ENCODE measurements around the gene CEP72.
"Not testable (repeated sequence)": the region's sequence is repeated elsewhere in the genome, so short reads cannot be mapped to it uniquely, and the experiment has no call there.

Gene CEP72

GRCh38 chr5:678521-678920 lies 66.4 kb downstream of the CEP72 start:
- FAIRE-seq; DNase-seq (ENCODE audit: insufficient read length, low spot score): not testable (repeated sequence)

DNA sequence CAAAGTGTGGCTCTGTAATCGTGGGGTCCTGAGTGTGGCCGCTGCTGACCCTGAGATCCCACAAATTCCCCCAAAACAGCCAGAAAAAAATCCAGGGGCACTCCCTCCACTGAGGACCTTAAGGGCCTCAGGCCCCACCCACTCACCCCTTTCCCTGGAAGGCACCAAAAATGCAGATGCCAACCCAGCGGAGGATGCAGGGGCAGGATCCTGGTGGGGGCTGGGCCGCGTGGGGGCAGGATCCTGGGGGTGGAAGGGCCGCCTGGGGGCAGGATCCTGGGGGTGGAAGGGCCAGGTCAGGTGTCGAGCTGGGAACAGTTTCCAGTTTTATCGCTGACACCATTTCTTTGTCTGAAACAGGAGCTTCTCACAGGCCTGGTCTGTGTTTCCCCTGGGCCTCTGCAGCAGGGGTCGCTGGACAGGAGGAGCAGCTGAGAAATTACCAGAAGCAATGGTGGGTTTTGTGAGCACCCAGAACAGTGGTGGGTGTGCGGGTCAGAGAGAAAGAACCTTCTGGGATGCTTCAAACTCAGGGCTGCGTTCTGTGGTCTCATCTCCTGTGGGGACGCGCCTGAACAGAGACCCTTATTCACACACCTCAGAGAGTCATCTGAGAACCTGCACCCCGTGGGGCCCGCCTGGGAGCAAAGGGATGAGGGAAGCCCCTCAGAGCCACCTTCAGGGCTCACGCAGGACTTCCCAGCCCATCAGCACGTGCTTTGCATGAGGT lies 67.2 kb downstream of the CEP72 start:
- FAIRE-seq; DNase-seq (ENCODE audit: insufficient read length, low spot score): not testable (repeated sequence)

GRCh38 chr5:680118-680795 lies 68.1 kb downstream of the CEP72 start:
- not testable (repeated sequence) for DNase-seq (ENCODE audit: insufficient read length, low spot score)
- FAIRE-seq, result peak; percentile 97

DNA sequence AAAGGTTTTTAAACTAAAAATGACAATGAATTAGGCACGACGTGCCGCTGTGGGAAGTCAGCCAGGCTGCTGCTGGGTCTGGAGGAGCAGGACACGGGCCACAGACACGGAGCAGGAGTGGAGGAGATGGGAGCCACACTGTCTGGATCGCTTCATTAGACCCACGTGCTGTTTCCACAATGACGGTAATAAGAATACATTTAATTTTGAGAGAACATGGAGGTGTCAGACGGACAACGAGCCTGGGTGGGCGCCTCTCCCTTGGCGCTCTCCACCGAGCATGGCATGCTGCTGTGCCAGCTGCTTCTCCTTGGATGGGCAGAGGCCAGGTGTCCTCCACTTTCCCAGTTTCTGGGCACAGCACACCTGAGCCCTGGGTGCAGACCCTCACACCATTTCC lies 68.7 kb downstream of the CEP72 start:
- not testable (repeated sequence) for DNase-seq (ENCODE audit: insufficient read length, low spot score)
- FAIRE-seq, result peak; percentile 89

- not testable (repeated sequence) for DNase-seq (ENCODE audit: insufficient read length, low spot score)
- FAIRE-seq, result peak; percentile 80
Observed at GRCh38 chr5:681317-682191, 69.4 kb downstream of the CEP72 start.

DNA sequence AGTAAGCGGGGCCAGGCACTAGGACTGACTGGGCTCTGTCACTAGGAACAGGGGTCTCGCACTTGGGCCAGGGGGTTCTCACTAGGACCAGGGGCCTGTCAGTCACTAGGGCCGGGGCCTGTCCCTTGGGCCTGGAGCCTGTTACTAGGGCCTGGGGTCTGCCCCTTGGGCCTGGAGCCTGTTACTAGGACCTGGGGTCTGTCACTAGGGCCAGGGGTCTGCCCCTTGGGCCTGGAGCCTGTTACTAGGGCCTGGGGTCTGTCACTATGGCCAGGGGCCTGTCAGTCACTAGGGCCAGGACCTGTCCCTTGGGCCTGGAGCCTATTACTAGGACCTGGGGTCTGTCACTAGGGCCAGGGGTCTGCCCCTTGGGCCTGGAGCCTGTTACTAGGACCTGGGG lies 70.1 kb downstream of the CEP72 start:
- not testable (repeated sequence) for FAIRE-seq; DNase-seq (ENCODE audit: insufficient read length, low spot score)

DNA sequence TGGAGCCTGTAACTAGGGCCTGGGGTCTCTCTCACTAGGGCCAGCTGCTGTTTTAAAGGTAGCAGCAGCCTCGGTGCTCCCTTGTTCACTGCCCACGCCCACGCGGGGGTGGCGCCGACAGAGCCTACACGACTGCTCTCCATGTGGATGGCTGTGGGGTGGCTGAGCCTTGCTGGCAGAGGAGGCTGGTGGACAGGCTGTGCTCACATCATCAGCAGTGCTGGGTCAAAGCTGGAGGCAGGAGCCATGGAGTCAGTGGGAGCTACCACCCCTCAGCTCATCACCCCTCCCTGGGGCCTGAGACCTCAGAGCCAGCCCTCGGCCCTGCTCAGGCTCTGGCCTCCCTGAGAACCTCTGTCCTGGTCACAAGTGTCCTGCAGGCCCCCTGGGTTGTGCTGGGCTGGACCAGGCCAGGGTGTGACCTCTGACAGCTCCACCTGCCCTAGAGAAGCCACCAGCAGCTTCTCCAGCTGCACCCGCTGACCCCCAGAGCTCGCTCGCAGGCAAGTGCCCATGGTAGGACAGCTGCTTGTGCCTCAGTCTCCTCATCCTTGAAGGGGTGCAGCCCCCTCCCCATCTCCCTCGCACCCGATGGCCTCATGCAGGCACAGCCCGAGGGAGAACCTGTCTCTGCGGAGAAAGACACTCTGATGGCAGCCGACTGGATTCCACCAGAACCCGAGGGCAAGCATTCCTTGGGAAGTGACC lies 70.7 kb downstream of the CEP72 start:
- not testable (repeated sequence) for DNase-seq (ENCODE audit: insufficient read length, low spot score)
- FAIRE-seq, result peak; percentile 63

- no peak for DNase-seq (ENCODE audit: insufficient read length, low spot score)
Observed at GRCh38 chr5:683551-684481, 71.7 kb downstream of the CEP72 start.

DNA sequence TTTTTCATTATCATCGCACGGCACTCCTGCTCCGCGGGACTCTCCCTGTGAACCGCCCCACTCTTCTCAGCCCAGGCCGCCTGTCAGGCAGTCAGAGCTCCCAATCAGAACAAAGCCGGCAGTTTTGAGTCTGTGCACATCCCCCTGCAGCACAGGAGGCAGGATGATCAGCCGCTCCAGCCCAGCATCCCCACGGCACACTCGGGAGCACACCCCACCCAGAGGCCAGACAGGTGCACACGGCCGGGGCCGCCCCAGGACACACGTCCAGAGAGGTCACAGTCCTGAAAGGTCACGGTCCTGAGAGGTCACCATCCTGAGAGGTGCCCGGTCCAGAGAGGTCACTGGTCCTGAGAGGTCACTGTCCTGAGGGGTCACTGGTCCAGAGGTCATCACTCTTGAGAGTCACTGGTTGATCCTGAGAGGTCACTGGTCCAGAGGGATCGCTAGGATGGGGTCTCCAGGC lies 72.6 kb downstream of the CEP72 start:
- peak; percentile 51 for FAIRE-seq
- DNase-seq (ENCODE audit: insufficient read length, low spot score), result no peak

More at GRCh38 chr5:683551-684481, 71.7 kb downstream of the CEP72 start:
- no peak for FAIRE-seq

- FAIRE-seq (peak; percentile 46), DNase-seq (ENCODE audit: insufficient read length, low spot score) (no peak)
Observed at GRCh38 chr5:685262-686171, 73.4 kb downstream of the CEP72 start.

DNA sequence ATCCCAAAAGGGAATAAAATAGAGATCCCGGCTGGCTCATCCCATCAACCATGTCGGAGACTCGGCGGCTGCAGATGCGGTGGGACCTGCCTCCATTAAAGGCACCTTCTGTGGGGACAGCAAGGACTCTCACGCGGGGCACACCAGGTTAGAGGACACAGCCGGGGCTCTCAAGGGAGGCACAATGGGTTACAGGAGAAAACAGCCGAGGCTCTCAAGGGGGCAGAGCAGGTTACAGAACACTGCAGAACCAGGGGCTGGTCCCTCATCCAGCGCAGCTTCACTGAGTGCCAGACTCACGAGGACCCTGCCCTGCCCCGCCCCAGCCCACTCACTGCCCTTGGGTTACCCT lies 74.0 kb downstream of the CEP72 start:
- DNase-seq (ENCODE audit: insufficient read length, low spot score); FAIRE-seq: not testable (repeated sequence)

DNA sequence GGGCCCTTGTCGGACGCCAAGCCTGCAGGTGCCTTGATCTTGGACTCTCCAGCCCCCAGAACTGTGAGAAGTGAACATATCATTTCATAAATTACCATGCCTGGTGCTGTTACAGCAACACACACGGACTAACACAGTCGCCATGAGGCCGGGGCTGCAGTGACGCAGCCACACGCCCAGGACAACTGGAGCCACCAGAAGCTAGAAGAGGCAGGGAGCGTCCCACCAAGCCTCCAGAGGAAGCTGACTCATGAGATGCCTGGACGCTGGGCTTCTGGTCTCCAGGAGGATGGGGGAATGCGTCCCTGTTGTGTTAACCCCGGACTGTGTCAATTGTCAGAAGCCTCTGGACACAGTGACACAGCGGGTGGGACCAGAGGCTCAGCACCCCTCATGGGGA lies 74.8 kb downstream of the CEP72 start:
- FAIRE-seq; DNase-seq (ENCODE audit: insufficient read length, low spot score): not testable (repeated sequence)

DNA sequence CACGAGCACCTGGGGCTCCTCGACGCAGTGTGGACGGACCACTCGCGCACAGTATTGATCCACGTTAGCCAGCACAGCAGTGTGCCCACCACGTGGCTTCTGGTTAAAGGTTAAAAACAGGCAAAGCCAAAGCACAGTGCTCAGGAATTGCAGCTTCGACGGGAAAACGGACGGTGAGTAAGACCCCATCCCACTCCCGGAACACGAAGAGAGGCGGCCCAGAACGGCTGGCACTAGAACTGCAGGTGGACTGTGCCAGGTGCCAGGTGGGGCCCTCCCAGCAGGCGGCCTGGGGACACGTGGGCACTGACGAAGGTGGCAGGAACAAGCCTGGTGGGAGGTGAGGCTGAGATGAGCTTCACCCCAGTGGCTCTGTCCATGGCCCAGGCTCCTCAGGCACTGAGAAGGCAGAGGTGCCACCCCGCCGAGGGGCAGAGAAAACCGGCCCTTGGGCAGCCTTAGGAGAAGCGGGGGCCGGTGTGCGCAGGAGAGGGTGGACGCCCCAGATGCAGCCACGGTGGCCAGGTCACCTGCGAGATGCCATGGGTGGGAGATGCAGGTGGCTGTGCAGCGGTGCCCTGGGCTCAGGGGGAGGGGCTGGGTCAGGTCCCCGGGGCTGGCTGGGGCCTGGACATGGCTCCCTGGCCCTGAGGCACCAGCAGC lies 76.3 kb downstream of the CEP72 start:
- not testable (repeated sequence) for FAIRE-seq; DNase-seq (ENCODE audit: insufficient read length, low spot score)

GRCh38 chr5:690293-690692 lies 78.2 kb downstream of the CEP72 start:
- not testable (repeated sequence) for FAIRE-seq; DNase-seq (ENCODE audit: insufficient read length, low spot score)

DNA sequence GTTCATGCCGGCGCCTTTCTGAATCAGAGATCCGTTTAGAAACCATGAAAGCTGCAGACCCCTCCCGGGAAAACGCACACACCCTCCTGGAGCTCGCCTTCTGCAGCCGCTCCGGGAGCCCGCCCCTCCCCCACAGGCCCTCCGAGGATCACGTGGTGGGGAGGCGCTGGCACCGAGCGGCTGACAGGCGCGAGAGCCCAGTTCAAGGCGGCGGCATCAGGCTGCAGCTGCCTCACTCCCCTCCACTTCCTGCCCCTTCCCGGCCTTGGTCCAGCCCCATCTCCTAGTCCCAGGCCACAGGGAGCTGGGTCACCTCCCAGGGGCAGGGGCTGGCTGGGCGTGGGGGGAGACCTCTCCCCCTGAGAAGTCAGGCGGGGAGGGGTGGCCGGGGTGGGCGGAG lies 78.9 kb downstream of the CEP72 start:
- peak; percentile 92 for FAIRE-seq
- not testable (repeated sequence) for DNase-seq (ENCODE audit: insufficient read length, low spot score)

DNA sequence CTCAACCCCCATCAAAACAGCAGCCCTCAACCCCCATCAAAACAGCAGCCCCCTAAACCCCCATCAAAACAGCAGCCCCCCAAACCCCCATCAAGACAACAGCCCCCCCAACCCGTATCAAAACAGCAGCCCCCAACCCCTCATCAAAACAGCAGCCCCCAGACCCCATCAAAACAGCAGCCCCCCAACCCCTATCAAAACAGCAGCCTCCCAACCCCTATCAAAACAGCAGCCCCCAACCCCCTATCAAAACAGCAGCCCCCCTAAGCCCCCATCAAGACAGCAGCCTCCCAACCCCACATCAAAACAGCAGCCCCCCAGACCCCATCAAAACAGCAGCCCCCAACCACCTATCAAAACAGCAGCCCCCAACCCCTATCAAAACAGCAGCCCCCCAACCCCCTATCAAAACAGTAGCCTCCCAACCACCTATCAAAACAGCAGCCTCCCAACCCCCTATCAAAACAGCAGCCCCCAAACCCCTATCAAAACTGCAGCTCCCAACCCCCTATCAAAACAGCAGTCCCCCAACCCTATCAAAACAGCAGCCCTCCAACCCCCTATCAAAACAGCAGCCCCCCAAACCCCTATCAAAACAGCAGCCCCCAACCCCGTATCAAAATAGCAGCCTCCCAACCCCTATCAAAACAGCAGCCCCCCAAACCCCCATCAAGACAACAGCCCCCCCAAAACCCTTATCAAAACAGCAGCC lies 79.8 kb downstream of the CEP72 start:
- DNase-seq (ENCODE audit: insufficient read length, low spot score) (no peak), FAIRE-seq (no peak)

GRCh38 chr5:692529-693041 lies 80.4 kb downstream of the CEP72 start:
- not testable (repeated sequence) for FAIRE-seq; DNase-seq (ENCODE audit: insufficient read length, low spot score)

All from HTR-8/SVneo (cell line).